Renal pelvis (tissue), 4 donors: ENCODE results near the gene YARS1. TPM values are rescaled to one million over a fixed set of nuclear protein-coding genes. Genes with fewer than 3 reads are reported as not detected.
"Not testable (repeated sequence)": the region's sequence is repeated elsewhere in the genome, so short reads cannot be mapped to it uniquely, and the experiment has no call there.

Experiments
- DNase-seq: peaks from one replicate; pipeline ENCODE4 v3.0.0-alpha.2; 2013
- polyA plus RNA-seq, 3 donors: library from polyadenylated mRNA; unstranded; fragments of 120-200 nt; gene quantifications; one replicate each; pipeline ENCODE4 v1.2.1, GENCODE V29; 2013; ENCODE audit not compliant: insufficient read length in 3 of 3

The YARS1 gene
- polyA plus RNA-seq, 3 donors = 55.7 to 65.3 (median 62.2) TPM

GRCh38 chr1:32828341-32828740 lies 11.2 kb upstream of the YARS1 start:
- peak; percentile 19 for DNase-seq

- DNase-seq = no peak
Observed at GRCh38 chr1:32825181-32825580, 8.0 kb upstream of the YARS1 start.

- peak; percentile 5 for DNase-seq
Observed at GRCh38 chr1:32818804-32819541, 1.8 kb upstream of the YARS1 start.

- DNase-seq = peak; percentile 90
Observed at GRCh38 chr1:32817815-32818786, 943 bp upstream of the YARS1 start.

- peak; percentile 12 for DNase-seq
Observed at GRCh38 chr1:32816676-32817158, 441 bp downstream of the YARS1 start.

- no peak for DNase-seq
Observed at GRCh38 chr1:32813941-32814739, 3.0 kb downstream of the YARS1 start.

GRCh38 chr1:32811917-32812316 lies 5.2 kb downstream of the YARS1 start:
- no peak for DNase-seq

- no peak for DNase-seq
Observed at GRCh38 chr1:32811265-32811664, 5.9 kb downstream of the YARS1 start.

GRCh38 chr1:32810358-32810757 lies 6.8 kb downstream of the YARS1 start:
- no peak for DNase-seq

GRCh38 chr1:32808580-32808979 lies 8.6 kb downstream of the YARS1 start:
- no peak for DNase-seq

GRCh38 chr1:32806910-32807523 lies 10.1 kb downstream of the YARS1 start:
- DNase-seq = no peak

- no peak for DNase-seq
Observed at GRCh38 chr1:32806290-32806689, 10.9 kb downstream of the YARS1 start.

GRCh38 chr1:32804460-32804859 lies 12.7 kb downstream of the YARS1 start:
- not testable (repeated sequence) for DNase-seq

GRCh38 chr1:32801096-32801715 lies 16.0 kb downstream of the YARS1 start:
- no peak for DNase-seq

- DNase-seq = no peak
Observed at GRCh38 chr1:32798679-32799416, 18.3 kb downstream of the YARS1 start.

- no peak for DNase-seq
Observed at GRCh38 chr1:32798191-32798590, 19.0 kb downstream of the YARS1 start.

GRCh38 chr1:32797456-32797855 lies 19.7 kb downstream of the YARS1 start:
- DNase-seq = no peak

GRCh38 chr1:32795763-32796162 lies 21.4 kb downstream of the YARS1 start:
- DNase-seq = not testable (repeated sequence)

GRCh38 chr1:32791881-32792280 lies 25.3 kb downstream of the YARS1 start:
- DNase-seq = no peak

GRCh38 chr1:32789356-32789755 lies 27.8 kb downstream of the YARS1 start:
- DNase-seq = not testable (repeated sequence)
